Measurements from ENCODE around the gene MAP3K2.

DNA sequence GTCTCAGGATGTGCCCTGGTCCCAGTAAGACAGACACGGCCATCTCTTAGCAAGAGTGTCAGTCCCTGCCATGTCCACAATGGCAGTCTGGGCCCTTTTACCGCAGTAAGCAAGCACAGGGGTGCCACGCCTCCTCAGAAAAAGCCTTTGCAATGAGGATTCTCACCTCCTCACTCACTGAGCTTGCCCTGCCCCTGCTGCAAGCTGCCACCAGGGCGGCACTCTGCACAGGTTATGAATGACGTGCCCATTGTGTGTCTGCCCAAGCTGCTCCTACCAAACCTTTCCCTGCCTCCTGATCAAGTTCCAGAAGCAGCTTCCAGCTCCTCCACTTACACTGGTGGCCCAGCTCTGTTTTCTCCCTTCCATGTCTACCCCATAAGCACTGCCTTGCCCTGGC is 117.1 kb downstream of the MAP3K2 start:
- TF ChIP-seq, protein P1, sequence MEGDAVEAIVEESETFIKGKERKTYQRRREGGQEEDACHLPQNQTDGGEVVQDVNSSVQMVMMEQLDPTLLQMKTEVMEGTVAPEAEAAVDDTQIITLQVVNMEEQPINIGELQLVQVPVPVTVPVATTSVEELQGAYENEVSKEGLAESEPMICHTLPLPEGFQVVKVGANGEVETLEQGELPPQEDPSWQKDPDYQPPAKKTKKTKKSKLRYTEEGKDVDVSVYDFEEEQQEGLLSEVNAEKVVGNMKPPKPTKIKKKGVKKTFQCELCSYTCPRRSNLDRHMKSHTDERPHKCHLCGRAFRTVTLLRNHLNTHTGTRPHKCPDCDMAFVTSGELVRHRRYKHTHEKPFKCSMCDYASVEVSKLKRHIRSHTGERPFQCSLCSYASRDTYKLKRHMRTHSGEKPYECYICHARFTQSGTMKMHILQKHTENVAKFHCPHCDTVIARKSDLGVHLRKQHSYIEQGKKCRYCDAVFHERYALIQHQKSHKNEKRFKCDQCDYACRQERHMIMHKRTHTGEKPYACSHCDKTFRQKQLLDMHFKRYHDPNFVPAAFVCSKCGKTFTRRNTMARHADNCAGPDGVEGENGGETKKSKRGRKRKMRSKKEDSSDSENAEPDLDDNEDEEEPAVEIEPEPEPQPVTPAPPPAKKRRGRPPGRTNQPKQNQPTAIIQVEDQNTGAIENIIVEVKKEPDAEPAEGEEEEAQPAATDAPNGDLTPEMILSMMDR (IDR thresholded peaks at IDR 0.05; ENCODE audit: extremely low read depth in 1 of 2, insufficient read depth in 1 of 2, low read depth in 1 of 2, low read length in 2 of 2), result no peak
- TF ChIP-seq POLR2A (IDR thresholded peaks at IDR 0.05; ENCODE audit: low read depth, low read length), result no peak
- TF ChIP-seq EZH2 (IDR thresholded peaks at IDR 0.05; ENCODE audit: borderline replicate concordance, low read depth, low read length, severe bottlenecking), result no peak
- no peak for TF ChIP-seq POLR2AphosphoS5 (IDR thresholded peaks at IDR 0.05; ENCODE audit: insufficient read depth, low read depth, low read length)
- no peak for TF ChIP-seq FOS (IDR thresholded peaks at IDR 0.05; ENCODE audit: borderline replicate concordance, insufficient read depth, low read length)
- TF ChIP-seq, protein P2, sequence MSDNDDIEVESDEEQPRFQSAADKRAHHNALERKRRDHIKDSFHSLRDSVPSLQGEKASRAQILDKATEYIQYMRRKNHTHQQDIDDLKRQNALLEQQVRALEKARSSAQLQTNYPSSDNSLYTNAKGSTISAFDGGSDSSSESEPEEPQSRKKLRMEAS (IDR thresholded peaks at IDR 0.05; ENCODE audit: insufficient read depth, insufficient read length), result no peak
- no peak for TF ChIP-seq JUN (IDR thresholded peaks at IDR 0.05; ENCODE audit: borderline replicate concordance, insufficient read depth, insufficient read length, low read depth)
